H9 (cell line): ENCODE measurements around the gene LRMDA. TPM values are rescaled to one million over a fixed set of nuclear protein-coding genes. Genes with fewer than 3 reads are reported as not detected.

ENCODE experiments used
- DNase-seq: peaks from one replicate; pipeline ENCODE4 v3.0.0-alpha.2; 2017
- H2AFZ ChIP-seq: one replicate; pipeline ENCODE4 v1.6.1; 2013; ENCODE audit warnings: mild to moderate bottlenecking, low read length, control low read depth, moderate library complexity
- H2AK5ac ChIP-seq: 2 replicates; pipeline ENCODE4 v1.6.1; 2013; ENCODE audit warnings: low read length, control low read depth, mixed read lengths; ENCODE audit not compliant: insufficient read length
- H2BK120ac ChIP-seq: one replicate; pipeline ENCODE4 v1.6.1; 2013; ENCODE audit warnings: low read depth, mild to moderate bottlenecking, low read length, control low read depth, inconsistent platforms; ENCODE audit not compliant: poor library complexity, severe bottlenecking
- H2BK12ac ChIP-seq: 2 replicates; pipeline ENCODE4 v1.6.1; 2013; ENCODE audit warnings: low read length, control low read depth, mixed read lengths, low read depth; ENCODE audit not compliant: insufficient read length
- H2BK15ac ChIP-seq: 2 replicates; pipeline ENCODE4 v1.6.1; 2013; ENCODE audit warnings: low read depth, low read length, control low read depth
- H2BK20ac ChIP-seq: one replicate; pipeline ENCODE4 v1.6.1; 2013; ENCODE audit warnings: low read depth, mild to moderate bottlenecking, low read length, control low read depth, inconsistent platforms; ENCODE audit not compliant: poor library complexity, severe bottlenecking
- H2BK5ac ChIP-seq: 2 replicates; pipeline ENCODE4 v1.6.1; 2013; ENCODE audit warnings: low read length, control low read depth, mixed read lengths; ENCODE audit not compliant: insufficient read length
- H3K14ac ChIP-seq: 2 replicates; pipeline ENCODE4 v1.6.1; 2013; ENCODE audit warnings: low read length, control low read depth; ENCODE audit not compliant: insufficient read depth
- H3K18ac ChIP-seq: 2 replicates; pipeline ENCODE4 v1.6.1; 2013; ENCODE audit warnings: low read depth, mild to moderate bottlenecking, mixed read lengths, low read length, control low read depth; ENCODE audit not compliant: insufficient read length
- H3K23ac ChIP-seq: 2 replicates; pipeline ENCODE4 v1.6.1; 2013; ENCODE audit warnings: low read length, control low read depth, mixed read lengths, low read depth; ENCODE audit not compliant: insufficient read length
- H3K23me2 ChIP-seq: 2 replicates; pipeline ENCODE4 v1.6.1; 2013; ENCODE audit warnings: low read depth, mild to moderate bottlenecking, mixed read lengths, low read length, control low read depth; ENCODE audit not compliant: insufficient read length, poor library complexity, severe bottlenecking
- H3K27ac ChIP-seq: 2 replicates; pipeline ENCODE4 v1.5.1; 2013; ENCODE audit warnings: low read length, control low read depth, mixed read lengths, low read depth; ENCODE audit not compliant: insufficient read length
- H3K27me3 ChIP-seq: 2 replicates; pipeline ENCODE4 v1.6.1; 2013; ENCODE audit warnings: low read length, control low read depth, inconsistent platforms; ENCODE audit not compliant: insufficient read depth
- H3K4ac ChIP-seq: 2 replicates; pipeline ENCODE4 v1.6.1; 2013; ENCODE audit warnings: low read depth, mild to moderate bottlenecking, control low read depth, inconsistent platforms, low read length, moderate library complexity
- H3K4me1 ChIP-seq: 2 replicates; pipeline ENCODE4 v1.6.1; 2013; ENCODE audit warnings: low read length, control low read depth, inconsistent platforms; ENCODE audit not compliant: insufficient read depth
- H3K4me2 ChIP-seq: 2 replicates; pipeline ENCODE4 v1.6.1; 2013; ENCODE audit warnings: low read length, control low read depth, mixed read lengths; ENCODE audit not compliant: insufficient read length, insufficient read depth
- H3K56ac ChIP-seq: 2 replicates; pipeline ENCODE4 v1.6.1; 2013; ENCODE audit warnings: low read depth, mild to moderate bottlenecking, mixed read lengths, low read length, control low read depth; ENCODE audit not compliant: insufficient read length
- H3K79me1 ChIP-seq: 2 replicates; pipeline ENCODE4 v1.6.1; 2013; ENCODE audit warnings: low read depth, mild to moderate bottlenecking, moderate library complexity, low read length, control low read depth, inconsistent platforms; ENCODE audit not compliant: insufficient read depth, poor library complexity, severe bottlenecking
- H3K79me2 ChIP-seq: 2 replicates; pipeline ENCODE4 v1.6.1; 2013; ENCODE audit warnings: low read length, control low read depth, inconsistent platforms; ENCODE audit not compliant: insufficient read depth
- H3K9ac ChIP-seq: 2 replicates; pipeline ENCODE4 v1.6.1; 2013; ENCODE audit warnings: low read length, control low read depth, mixed read lengths; ENCODE audit not compliant: insufficient read length; ENCODE audit errors: extremely low read depth
- H3K9me3 ChIP-seq: one replicate; pipeline ENCODE4 v1.6.1; 2013; ENCODE audit warnings: low read depth, low read length, inconsistent platforms; ENCODE audit not compliant: control insufficient read depth
- H3T11ph ChIP-seq: one replicate; pipeline ENCODE4 v1.6.1; 2013; ENCODE audit warnings: mild to moderate bottlenecking, low read length, control low read depth, inconsistent platforms
- H4K20me1 ChIP-seq: one replicate; pipeline ENCODE4 v1.6.1; 2013; ENCODE audit not compliant: control insufficient read depth, insufficient read length, insufficient read depth
- H4K5ac ChIP-seq: 2 replicates; pipeline ENCODE4 v1.6.1; 2013; ENCODE audit warnings: low read depth, mild to moderate bottlenecking, mixed read lengths, low read length, control low read depth; ENCODE audit not compliant: insufficient read length
- H4K8ac ChIP-seq: replicated peaks from 2 replicates; pipeline ENCODE4 v1.6.1; 2013; ENCODE audit warnings: low read length, control low read depth, mixed read lengths, low read depth; ENCODE audit not compliant: insufficient read length
- H4K91ac ChIP-seq: 2 replicates; pipeline ENCODE4 v1.6.1; 2013; ENCODE audit warnings: low read depth, mild to moderate bottlenecking, moderate library complexity, mixed read lengths, low read length, control low read depth; ENCODE audit not compliant: insufficient read length
- H3K27ac Mint-ChIP-seq, 3 experiments: 2 replicates in 2 of 3; 3 replicates in 1 of 3; pipeline ENCODE4 v1.8.0; 2020 to 2021; ENCODE audit warnings: mixed read lengths in 3 of 3, mild to moderate bottlenecking in 1 of 3, moderate library complexity in 1 of 3
- H3K27me3 Mint-ChIP-seq: 2 replicates; pipeline ENCODE4 v1.8.0; 2021; ENCODE audit warnings: low read depth, mild to moderate bottlenecking, moderate library complexity, mixed read lengths
- H3K36me3 Mint-ChIP-seq, 3 experiments: 2 replicates in 2 of 3; 3 replicates in 1 of 3; pipeline ENCODE4 v1.8.0; 2020 to 2021; ENCODE audit warnings: low read depth in 3 of 3, mixed read lengths in 3 of 3; ENCODE audit not compliant: insufficient read depth in 1 of 3
- H3K4me1 Mint-ChIP-seq, 2 experiments: 2 replicates each; pipeline ENCODE4 v1.8.0; 2020; ENCODE audit warnings: mixed read lengths in 2 of 2
- H3K4me3 Mint-ChIP-seq, 2 experiments: 2 replicates in 1 of 2; 3 replicates in 1 of 2; pipeline ENCODE4 v1.8.0; 2020 to 2021; ENCODE audit warnings: mild to moderate bottlenecking in 2 of 2, mixed read lengths in 2 of 2, moderate library complexity in 1 of 2
- H3K9me3 Mint-ChIP-seq, 2 experiments: 2 replicates in 1 of 2; 3 replicates in 1 of 2; pipeline ENCODE4 v1.8.0; 2020; ENCODE audit warnings: mild to moderate bottlenecking in 2 of 2, mixed read lengths in 2 of 2, moderate library complexity in 1 of 2
- WGBS: extraction: QIAGEN DNeasy Blood & Tissue Kit; methylation state at CpG from one replicate; pipeline ENCODE4 v1.1.7; 2013; ENCODE audit warnings: missing lambda C conversion rate, low lambda C conversion rate, mixed read lengths; ENCODE audit not compliant: insufficient read length; ENCODE audit errors: extremely low coverage; 5-methylcytosine and 5-hydroxymethylcytosine counted together
- total RNA-seq: library from RNA; stranded (reverse); gene quantifications from 2 replicates; pipeline ENCODE4 v1.2.1, GENCODE V29; 2021
- TF ChIP-seq, protein P1 (sequence below): fragments of 200-600 bp; sonication (generic); conservative IDR thresholded peaks from 3 replicates; pipeline ENCODE4 v1.8.0; 2021; ENCODE audit warnings: antibody characterized with exemption, mild to moderate bottlenecking

Gene LRMDA
- total RNA-seq, 1 experiment from 2014 or later: 1.8 TPM

GRCh38 chr10:76172020-76172419 is 740.6 kb downstream of the LRMDA start:
- Histone ChIP-seq H3K4me2 (no peak overlapping the region), H3K4me1 (no peaks in the 10 kb centered on the region), H3K79me2 (no peaks in the 10 kb centered on the region), H3K23me2 (no peaks in the 10 kb centered on the region), H3K4ac (no peak overlapping the region), H4K91ac (no peak overlapping the region), H2BK20ac (no peak overlapping the region), H4K8ac (no peak overlapping the region), H2BK120ac (no peak overlapping the region), H3K14ac (no peak overlapping the region), H3T11ph (no peak overlapping the region), H2BK5ac (no peak overlapping the region), H2BK15ac (no peak overlapping the region), H3K56ac (no peak overlapping the region), H3K27ac (no peak overlapping the region), H3K23ac (no peak overlapping the region), H3K9me3 (no peaks in the 10 kb centered on the region), H2BK12ac (no peak overlapping the region), H2AK5ac (no peak overlapping the region), H4K5ac (no peak overlapping the region), H2AFZ (no peak overlapping the region), H3K9ac (no peak overlapping the region), H4K20me1 (no peaks in the 10 kb centered on the region), H3K18ac (no peak overlapping the region), H3K79me1 (no peaks in the 10 kb centered on the region), H3K27me3 (no peaks in the 10 kb centered on the region)
- no peak overlapping the region for H3K4me3 Mint-ChIP-seq
- TF ChIP-seq, protein P1, sequence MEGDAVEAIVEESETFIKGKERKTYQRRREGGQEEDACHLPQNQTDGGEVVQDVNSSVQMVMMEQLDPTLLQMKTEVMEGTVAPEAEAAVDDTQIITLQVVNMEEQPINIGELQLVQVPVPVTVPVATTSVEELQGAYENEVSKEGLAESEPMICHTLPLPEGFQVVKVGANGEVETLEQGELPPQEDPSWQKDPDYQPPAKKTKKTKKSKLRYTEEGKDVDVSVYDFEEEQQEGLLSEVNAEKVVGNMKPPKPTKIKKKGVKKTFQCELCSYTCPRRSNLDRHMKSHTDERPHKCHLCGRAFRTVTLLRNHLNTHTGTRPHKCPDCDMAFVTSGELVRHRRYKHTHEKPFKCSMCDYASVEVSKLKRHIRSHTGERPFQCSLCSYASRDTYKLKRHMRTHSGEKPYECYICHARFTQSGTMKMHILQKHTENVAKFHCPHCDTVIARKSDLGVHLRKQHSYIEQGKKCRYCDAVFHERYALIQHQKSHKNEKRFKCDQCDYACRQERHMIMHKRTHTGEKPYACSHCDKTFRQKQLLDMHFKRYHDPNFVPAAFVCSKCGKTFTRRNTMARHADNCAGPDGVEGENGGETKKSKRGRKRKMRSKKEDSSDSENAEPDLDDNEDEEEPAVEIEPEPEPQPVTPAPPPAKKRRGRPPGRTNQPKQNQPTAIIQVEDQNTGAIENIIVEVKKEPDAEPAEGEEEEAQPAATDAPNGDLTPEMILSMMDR: no peak
- H3K36me3 Mint-ChIP-seq: no peaks in the 10 kb centered on the region
- DNase-seq: no peak
- peaks cover 0 to under 1% of the 10 kb centered on the region in 2 experiments; a peak in 3 of 5 replicates for H3K9me3 Mint-ChIP-seq
- WGBS: no CpG with 5 or more reads among the region's 2 CpGs
- no peak overlapping the region; a peak in 1 of 7 replicates for H3K27ac Mint-ChIP-seq
- H3K4me1 Mint-ChIP-seq: no peaks in the 10 kb centered on the region
- H3K27me3 Mint-ChIP-seq: peaks cover 2% of the 10 kb centered on the region; the same call in 1 of the 2 replicates
